Measurements from ENCODE around the gene NCAPD2.

GRCh38 chr12:6575648-6576047 lies 81.7 kb downstream of the NCAPD2 start:
- TF ChIP-seq, protein P1, sequence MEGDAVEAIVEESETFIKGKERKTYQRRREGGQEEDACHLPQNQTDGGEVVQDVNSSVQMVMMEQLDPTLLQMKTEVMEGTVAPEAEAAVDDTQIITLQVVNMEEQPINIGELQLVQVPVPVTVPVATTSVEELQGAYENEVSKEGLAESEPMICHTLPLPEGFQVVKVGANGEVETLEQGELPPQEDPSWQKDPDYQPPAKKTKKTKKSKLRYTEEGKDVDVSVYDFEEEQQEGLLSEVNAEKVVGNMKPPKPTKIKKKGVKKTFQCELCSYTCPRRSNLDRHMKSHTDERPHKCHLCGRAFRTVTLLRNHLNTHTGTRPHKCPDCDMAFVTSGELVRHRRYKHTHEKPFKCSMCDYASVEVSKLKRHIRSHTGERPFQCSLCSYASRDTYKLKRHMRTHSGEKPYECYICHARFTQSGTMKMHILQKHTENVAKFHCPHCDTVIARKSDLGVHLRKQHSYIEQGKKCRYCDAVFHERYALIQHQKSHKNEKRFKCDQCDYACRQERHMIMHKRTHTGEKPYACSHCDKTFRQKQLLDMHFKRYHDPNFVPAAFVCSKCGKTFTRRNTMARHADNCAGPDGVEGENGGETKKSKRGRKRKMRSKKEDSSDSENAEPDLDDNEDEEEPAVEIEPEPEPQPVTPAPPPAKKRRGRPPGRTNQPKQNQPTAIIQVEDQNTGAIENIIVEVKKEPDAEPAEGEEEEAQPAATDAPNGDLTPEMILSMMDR (IDR thresholded peaks at IDR 0.05): no peak
- no peak for TF ChIP-seq POLR2A (IDR thresholded peaks at IDR 0.05)
- TF ChIP-seq EP300 (IDR thresholded peaks at IDR 0.05): no peak
